GM12878 (cell line): ENCODE results near the gene SELENBP1.

Experiments used
- CBX5 ChIP-seq: sonication (generic); IDR thresholded peaks from 2 replicates; pipeline ENCODE4 v1.6.1; 2016; ENCODE audit warnings: low read depth, moderate library complexity, mild to moderate bottlenecking, inconsistent platforms
- CEBPB ChIP-seq, 2 experiments: fragments of 150-350 bp in 1 of 2; IDR thresholded peaks; 2 replicates each; pipeline ENCODE4 v1.6.1; 2012 to 2014; ENCODE audit warnings: low read depth in 2 of 2, low read length in 2 of 2, borderline replicate concordance in 1 of 2, inconsistent platforms in 1 of 2
- CREB1 ChIP-seq: IDR thresholded peaks from 2 replicates; pipeline ENCODE4 v1.6.1; 2012; ENCODE audit warnings: low read depth, mild to moderate bottlenecking, inconsistent platforms
- EGR1 ChIP-seq, 2 experiments: IDR thresholded peaks; 1 replicate in 1 of 2; 2 replicates in 1 of 2; pipeline ENCODE4 v1.6.1; 2011 to 2012; ENCODE audit warnings: low read depth in 2 of 2, low read length in 2 of 2, borderline replicate concordance in 1 of 2, mild to moderate bottlenecking in 1 of 2, moderate library complexity in 1 of 2
- ZSCAN29 ChIP-seq: fragments of 450-650 bp; IDR thresholded peaks from 2 replicates; pipeline ENCODE4 v1.6.1; 2017; ENCODE audit warnings: mild to moderate bottlenecking, moderate library complexity
- TF ChIP-seq, protein P1 (sequence below), 3 experiments: IDR thresholded peaks in 2 of 3; conservative IDR thresholded peaks in 1 of 3; 2 replicates each; pipeline ENCODE4 v1.5.1; 2011; ENCODE audit warnings: low read depth in 3 of 3, low read length in 3 of 3, mild to moderate bottlenecking in 3 of 3, control low read depth in 2 of 3, moderate library complexity in 2 of 3, inconsistent platforms in 1 of 3, mixed read lengths in 1 of 3; ENCODE audit not compliant: control insufficient read depth in 2 of 3, insufficient read depth in 1 of 3; ENCODE audit errors: extremely low read depth in 1 of 3
- TF ChIP-seq, protein P2 (sequence below): fragments of 450-650 bp; IDR thresholded peaks from 2 replicates; pipeline ENCODE4 v1.6.1; 2017; ENCODE audit warnings: mild to moderate bottlenecking, moderate library complexity
- TF ChIP-seq, protein P3 (sequence below): IDR thresholded peaks from 2 replicates; pipeline ENCODE4 v1.6.1; 2012; ENCODE audit warnings: low read depth, low read length, improper control_type of control experiment
- TF ChIP-seq, protein P4 (sequence below): IDR thresholded peaks from 2 replicates; pipeline ENCODE4 v1.6.1; 2012; ENCODE audit warnings: mild to moderate bottlenecking, low read depth, low read length
- TF ChIP-seq, protein P5 (sequence below): IDR thresholded peaks from 2 replicates; pipeline ENCODE4 v1.6.1; 2012; ENCODE audit warnings: low read length, inconsistent platforms

DNA sequence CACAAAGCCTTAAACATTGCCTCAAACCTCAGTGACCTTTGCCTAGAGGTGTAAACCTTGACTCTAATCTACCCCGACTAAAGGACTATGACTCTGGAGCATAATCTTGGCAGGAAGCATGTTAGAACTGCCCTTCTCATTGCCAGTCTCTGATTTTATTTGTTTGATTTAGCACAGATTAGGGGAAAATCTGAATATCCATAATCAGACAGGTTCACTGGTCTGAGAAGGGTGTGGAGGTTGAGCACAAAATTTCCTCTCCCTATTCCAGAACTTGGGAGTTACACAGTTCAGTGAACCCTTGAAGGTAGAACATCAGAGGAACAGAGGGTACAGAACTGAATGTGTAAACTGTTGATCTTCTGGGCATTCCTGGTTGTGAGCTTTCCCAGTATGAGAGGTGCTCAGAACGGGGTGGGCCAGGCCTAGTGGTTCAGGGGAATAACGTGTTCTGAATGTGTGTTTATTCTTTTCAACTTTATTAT is 18.6 kb upstream of the SELENBP1 start:
- TF ChIP-seq EGR1 (IDR thresholded peaks at IDR 0.05; ENCODE audit: borderline replicate concordance in 1 of 2, low read depth in 2 of 2, low read length in 2 of 2) (no peak), ZSCAN29 (no peak), CREB1 (no peak), CBX5 (no peak), CEBPB (IDR thresholded peaks at IDR 0.05; ENCODE audit: borderline replicate concordance in 1 of 2, low read depth in 2 of 2, low read length in 2 of 2) (no peak)
- TF ChIP-seq, protein P1, sequence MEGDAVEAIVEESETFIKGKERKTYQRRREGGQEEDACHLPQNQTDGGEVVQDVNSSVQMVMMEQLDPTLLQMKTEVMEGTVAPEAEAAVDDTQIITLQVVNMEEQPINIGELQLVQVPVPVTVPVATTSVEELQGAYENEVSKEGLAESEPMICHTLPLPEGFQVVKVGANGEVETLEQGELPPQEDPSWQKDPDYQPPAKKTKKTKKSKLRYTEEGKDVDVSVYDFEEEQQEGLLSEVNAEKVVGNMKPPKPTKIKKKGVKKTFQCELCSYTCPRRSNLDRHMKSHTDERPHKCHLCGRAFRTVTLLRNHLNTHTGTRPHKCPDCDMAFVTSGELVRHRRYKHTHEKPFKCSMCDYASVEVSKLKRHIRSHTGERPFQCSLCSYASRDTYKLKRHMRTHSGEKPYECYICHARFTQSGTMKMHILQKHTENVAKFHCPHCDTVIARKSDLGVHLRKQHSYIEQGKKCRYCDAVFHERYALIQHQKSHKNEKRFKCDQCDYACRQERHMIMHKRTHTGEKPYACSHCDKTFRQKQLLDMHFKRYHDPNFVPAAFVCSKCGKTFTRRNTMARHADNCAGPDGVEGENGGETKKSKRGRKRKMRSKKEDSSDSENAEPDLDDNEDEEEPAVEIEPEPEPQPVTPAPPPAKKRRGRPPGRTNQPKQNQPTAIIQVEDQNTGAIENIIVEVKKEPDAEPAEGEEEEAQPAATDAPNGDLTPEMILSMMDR (IDR thresholded peaks at IDR 0.05 in 2 of 3, conservative IDR thresholded peaks at IDR 0.05 in 1 of 3; ENCODE audit: control insufficient read depth in 2 of 3, extremely low read depth in 1 of 3, insufficient read depth in 1 of 3, low read depth in 3 of 3, low read length in 3 of 3), result no peak
- TF ChIP-seq, protein P2, sequence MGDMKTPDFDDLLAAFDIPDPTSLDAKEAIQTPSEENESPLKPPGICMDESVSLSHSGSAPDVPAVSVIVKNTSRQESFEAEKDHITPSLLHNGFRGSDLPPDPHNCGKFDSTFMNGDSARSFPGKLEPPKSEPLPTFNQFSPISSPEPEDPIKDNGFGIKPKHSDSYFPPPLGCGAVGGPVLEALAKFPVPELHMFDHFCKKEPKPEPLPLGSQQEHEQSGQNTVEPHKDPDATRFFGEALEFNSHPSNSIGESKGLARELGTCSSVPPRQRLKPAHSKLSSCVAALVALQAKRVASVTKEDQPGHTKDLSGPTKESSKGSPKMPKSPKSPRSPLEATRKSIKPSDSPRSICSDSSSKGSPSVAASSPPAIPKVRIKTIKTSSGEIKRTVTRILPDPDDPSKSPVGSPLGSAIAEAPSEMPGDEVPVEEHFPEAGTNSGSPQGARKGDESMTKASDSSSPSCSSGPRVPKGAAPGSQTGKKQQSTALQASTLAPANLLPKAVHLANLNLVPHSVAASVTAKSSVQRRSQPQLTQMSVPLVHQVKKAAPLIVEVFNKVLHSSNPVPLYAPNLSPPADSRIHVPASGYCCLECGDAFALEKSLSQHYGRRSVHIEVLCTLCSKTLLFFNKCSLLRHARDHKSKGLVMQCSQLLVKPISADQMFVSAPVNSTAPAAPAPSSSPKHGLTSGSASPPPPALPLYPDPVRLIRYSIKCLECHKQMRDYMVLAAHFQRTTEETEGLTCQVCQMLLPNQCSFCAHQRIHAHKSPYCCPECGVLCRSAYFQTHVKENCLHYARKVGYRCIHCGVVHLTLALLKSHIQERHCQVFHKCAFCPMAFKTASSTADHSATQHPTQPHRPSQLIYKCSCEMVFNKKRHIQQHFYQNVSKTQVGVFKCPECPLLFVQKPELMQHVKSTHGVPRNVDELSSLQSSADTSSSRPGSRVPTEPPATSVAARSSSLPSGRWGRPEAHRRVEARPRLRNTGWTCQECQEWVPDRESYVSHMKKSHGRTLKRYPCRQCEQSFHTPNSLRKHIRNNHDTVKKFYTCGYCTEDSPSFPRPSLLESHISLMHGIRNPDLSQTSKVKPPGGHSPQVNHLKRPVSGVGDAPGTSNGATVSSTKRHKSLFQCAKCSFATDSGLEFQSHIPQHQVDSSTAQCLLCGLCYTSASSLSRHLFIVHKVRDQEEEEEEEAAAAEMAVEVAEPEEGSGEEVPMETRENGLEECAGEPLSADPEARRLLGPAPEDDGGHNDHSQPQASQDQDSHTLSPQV, result no peak
- TF ChIP-seq, protein P3, sequence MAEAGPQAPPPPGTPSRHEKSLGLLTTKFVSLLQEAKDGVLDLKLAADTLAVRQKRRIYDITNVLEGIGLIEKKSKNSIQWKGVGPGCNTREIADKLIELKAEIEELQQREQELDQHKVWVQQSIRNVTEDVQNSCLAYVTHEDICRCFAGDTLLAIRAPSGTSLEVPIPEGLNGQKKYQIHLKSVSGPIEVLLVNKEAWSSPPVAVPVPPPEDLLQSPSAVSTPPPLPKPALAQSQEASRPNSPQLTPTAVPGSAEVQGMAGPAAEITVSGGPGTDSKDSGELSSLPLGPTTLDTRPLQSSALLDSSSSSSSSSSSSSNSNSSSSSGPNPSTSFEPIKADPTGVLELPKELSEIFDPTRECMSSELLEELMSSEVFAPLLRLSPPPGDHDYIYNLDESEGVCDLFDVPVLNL, result no peak
- TF ChIP-seq, protein P4, sequence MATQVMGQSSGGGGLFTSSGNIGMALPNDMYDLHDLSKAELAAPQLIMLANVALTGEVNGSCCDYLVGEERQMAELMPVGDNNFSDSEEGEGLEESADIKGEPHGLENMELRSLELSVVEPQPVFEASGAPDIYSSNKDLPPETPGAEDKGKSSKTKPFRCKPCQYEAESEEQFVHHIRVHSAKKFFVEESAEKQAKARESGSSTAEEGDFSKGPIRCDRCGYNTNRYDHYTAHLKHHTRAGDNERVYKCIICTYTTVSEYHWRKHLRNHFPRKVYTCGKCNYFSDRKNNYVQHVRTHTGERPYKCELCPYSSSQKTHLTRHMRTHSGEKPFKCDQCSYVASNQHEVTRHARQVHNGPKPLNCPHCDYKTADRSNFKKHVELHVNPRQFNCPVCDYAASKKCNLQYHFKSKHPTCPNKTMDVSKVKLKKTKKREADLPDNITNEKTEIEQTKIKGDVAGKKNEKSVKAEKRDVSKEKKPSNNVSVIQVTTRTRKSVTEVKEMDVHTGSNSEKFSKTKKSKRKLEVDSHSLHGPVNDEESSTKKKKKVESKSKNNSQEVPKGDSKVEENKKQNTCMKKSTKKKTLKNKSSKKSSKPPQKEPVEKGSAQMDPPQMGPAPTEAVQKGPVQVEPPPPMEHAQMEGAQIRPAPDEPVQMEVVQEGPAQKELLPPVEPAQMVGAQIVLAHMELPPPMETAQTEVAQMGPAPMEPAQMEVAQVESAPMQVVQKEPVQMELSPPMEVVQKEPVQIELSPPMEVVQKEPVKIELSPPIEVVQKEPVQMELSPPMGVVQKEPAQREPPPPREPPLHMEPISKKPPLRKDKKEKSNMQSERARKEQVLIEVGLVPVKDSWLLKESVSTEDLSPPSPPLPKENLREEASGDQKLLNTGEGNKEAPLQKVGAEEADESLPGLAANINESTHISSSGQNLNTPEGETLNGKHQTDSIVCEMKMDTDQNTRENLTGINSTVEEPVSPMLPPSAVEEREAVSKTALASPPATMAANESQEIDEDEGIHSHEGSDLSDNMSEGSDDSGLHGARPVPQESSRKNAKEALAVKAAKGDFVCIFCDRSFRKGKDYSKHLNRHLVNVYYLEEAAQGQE, result no peak
- TF ChIP-seq, protein P5, sequence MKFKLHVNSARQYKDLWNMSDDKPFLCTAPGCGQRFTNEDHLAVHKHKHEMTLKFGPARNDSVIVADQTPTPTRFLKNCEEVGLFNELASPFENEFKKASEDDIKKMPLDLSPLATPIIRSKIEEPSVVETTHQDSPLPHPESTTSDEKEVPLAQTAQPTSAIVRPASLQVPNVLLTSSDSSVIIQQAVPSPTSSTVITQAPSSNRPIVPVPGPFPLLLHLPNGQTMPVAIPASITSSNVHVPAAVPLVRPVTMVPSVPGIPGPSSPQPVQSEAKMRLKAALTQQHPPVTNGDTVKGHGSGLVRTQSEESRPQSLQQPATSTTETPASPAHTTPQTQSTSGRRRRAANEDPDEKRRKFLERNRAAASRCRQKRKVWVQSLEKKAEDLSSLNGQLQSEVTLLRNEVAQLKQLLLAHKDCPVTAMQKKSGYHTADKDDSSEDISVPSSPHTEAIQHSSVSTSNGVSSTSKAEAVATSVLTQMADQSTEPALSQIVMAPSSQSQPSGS, result no peak
